A549 (cell line): ENCODE measurements around the gene PKP2. TPM values are rescaled to one million over a fixed set of nuclear protein-coding genes. Genes with fewer than 3 reads are reported as not detected.

Experiments used
- ATAC-seq, 2 experiments: fragments of 200-7000 bp in 1 of 2; fragments of >200 bp in 1 of 2; cut with Nextera tagmentation in 1 of 2; cut with Tn5 transposase in 1 of 2; 3 replicates each; pipeline versions ENCODE4 v1.8.0 to v1.9.1; 2018 to 2020; ENCODE audit warnings: mild to moderate bottlenecking in 1 of 2, moderate library complexity in 1 of 2
- CTCF ChIA-PET: fragments of 300-600 bp; sonication (Branson Sonifier 250); formaldehyde crosslinking; extraction: SDS; loops from one replicate; lab custom pipeline; 2021; ENCODE audit warnings: antibody characterized with exemption, inconsistent platforms; lab: Yijun Ruan, JAX
- POLR2A ChIA-PET: fragments of 350-600 bp; formaldehyde crosslinking; extraction: SDS; loops from one replicate; lab custom pipeline; 2021; ENCODE audit warnings: antibody characterized with exemption, inconsistent platforms; lab: Yijun Ruan, JAX
- DNase-seq, 2 experiments: peaks; one replicate each; pipeline versions ENCODE4 v3.0.0 to v3.0.0-alpha.2; 2011 to 2016; ENCODE audit warnings: low read depth in 1 of 2, low spot score in 1 of 2
- FAIRE-seq: peaks from 2 replicates; lab custom pipeline; 2011; peaks lifted over from hg19 to GRCh38; lab: Jason Lieb, UNC
- H3K27ac ChIP-seq, 2 experiments: fragments of >200 bp; sonication (Bioruptor Twin); formaldehyde crosslinking; 3 replicates each; pipeline ENCODE4 v1.5.1; 2016 to 2017
- H3K4me1 ChIP-seq: fragments of >200 bp; sonication (Bioruptor Twin); formaldehyde crosslinking; 3 replicates; pipeline ENCODE4 v1.6.1; 2016
- H3K4me2 ChIP-seq: fragments of >200 bp; sonication (Bioruptor Twin); formaldehyde crosslinking; 3 replicates; pipeline ENCODE4 v1.6.1; 2016
- H3K4me3 ChIP-seq: fragments of >200 bp; sonication (Bioruptor Twin); formaldehyde crosslinking; 3 replicates; pipeline ENCODE4 v1.5.1; 2016
- H3K9me3 ChIP-seq: fragments of >200 bp; sonication (Bioruptor Twin); formaldehyde crosslinking; 3 replicates; pipeline ENCODE4 v1.6.1; 2016
- CBX2 ChIP-seq: fragments of 200-600 bp; sonication (generic); IDR thresholded peaks from 2 replicates; pipeline ENCODE4 v1.6.1; 2016; ENCODE audit warnings: low read depth, mild to moderate bottlenecking, borderline replicate concordance
- CHD2 ChIP-seq: fragments of 150-350 bp; IDR thresholded peaks from 2 replicates; pipeline ENCODE4 v1.6.1; 2014; ENCODE audit warnings: low read length; ENCODE audit not compliant: partially characterized antibody
- CHD4 ChIP-seq: fragments of 200-600 bp; sonication (generic); IDR thresholded peaks from 2 replicates; pipeline ENCODE4 v1.6.1; 2016; ENCODE audit warnings: antibody characterized with exemption, mild to moderate bottlenecking, borderline replicate concordance
- CTCF ChIP-seq: fragments of >200 bp; sonication (Bioruptor Twin); formaldehyde crosslinking; IDR thresholded peaks from 3 replicates; pipeline ENCODE4 v1.5.1; 2016
- FOSB ChIP-seq: fragments of 250-450 bp; sonication (Bioruptor Pico); IDR thresholded peaks from 2 replicates; pipeline ENCODE4 v1.5.0; 2020; ENCODE audit warnings: mild to moderate bottlenecking, moderate library complexity
- FOSL2 ChIP-seq, 2 experiments: fragments of 450-650 bp in 1 of 2; fragments of >200 bp in 1 of 2; sonication (Bioruptor Twin) in 1 of 2; formaldehyde crosslinking; IDR thresholded peaks; 2 replicates each; pipeline versions ENCODE4 v1.5.0 to v1.6.1; 2016 to 2020; ENCODE audit warnings: mild to moderate bottlenecking in 1 of 2, moderate library complexity in 1 of 2
- HDAC2 ChIP-seq: fragments of 200-600 bp; sonication (generic); IDR thresholded peaks from 2 replicates; pipeline ENCODE4 v1.6.1; 2016
- HEYL ChIP-seq: fragments of 250-450 bp; sonication (Bioruptor Pico); IDR thresholded peaks from 2 replicates; pipeline ENCODE4 v1.8.0; 2021; ENCODE audit warnings: mild to moderate bottlenecking, moderate library complexity
- HMGXB4 ChIP-seq: fragments of 250-450 bp; sonication (Bioruptor Pico); IDR thresholded peaks from 2 replicates; pipeline ENCODE4 v1.5.0; 2021; ENCODE audit warnings: mild to moderate bottlenecking, moderate library complexity, borderline replicate concordance
- HOXA7 ChIP-seq: fragments of 250-450 bp; sonication (Bioruptor Pico); IDR thresholded peaks from 2 replicates; pipeline ENCODE4 v1.5.0; 2020; ENCODE audit warnings: mild to moderate bottlenecking, moderate library complexity
- HOXB13 ChIP-seq: fragments of 250-450 bp; sonication (Bioruptor Pico); IDR thresholded peaks from 2 replicates; pipeline ENCODE4 v1.5.0; 2020; ENCODE audit warnings: low read depth, mild to moderate bottlenecking, moderate library complexity
- KDM1A ChIP-seq: fragments of 200-600 bp; sonication (generic); IDR thresholded peaks from 2 replicates; pipeline ENCODE4 v1.6.1; 2016; ENCODE audit warnings: low read depth, mild to moderate bottlenecking
- KDM5A ChIP-seq: fragments of 200-600 bp; sonication (generic); IDR thresholded peaks from 2 replicates; pipeline ENCODE4 v1.6.1; 2016; ENCODE audit warnings: antibody characterized with exemption, mild to moderate bottlenecking
- MAFK ChIP-seq: fragments of 450-650 bp; IDR thresholded peaks from 2 replicates; pipeline ENCODE4 v1.6.1; 2014; ENCODE audit not compliant: partially characterized antibody
- NFE2L2 ChIP-seq: fragments of 150-350 bp; conservative IDR thresholded peaks from 2 replicates; pipeline ENCODE4 v1.6.1; 2014; ENCODE audit warnings: low read length
- NPAS2 ChIP-seq: fragments of 250-450 bp; sonication (Bioruptor Pico); IDR thresholded peaks from 2 replicates; pipeline ENCODE4 v1.8.0; 2022; ENCODE audit warnings: mild to moderate bottlenecking, moderate library complexity, borderline replicate concordance
- NR3C1 ChIP-seq: fragments of >200 bp; sonication (Bioruptor Twin); formaldehyde crosslinking; IDR thresholded peaks from 3 replicates; pipeline ENCODE4 v1.6.1; 2017
- PHF8 ChIP-seq: fragments of 200-600 bp; sonication (generic); IDR thresholded peaks from 2 replicates; pipeline ENCODE4 v1.6.1; 2016; ENCODE audit warnings: low read depth, mild to moderate bottlenecking, antibody characterized with exemption, moderate library complexity, borderline replicate concordance
- POLR2A ChIP-seq: IDR thresholded peaks from 2 replicates; pipeline ENCODE4 v1.6.1; 2012; ENCODE audit warnings: mild to moderate bottlenecking, low read length
- POLR2AphosphoS2 ChIP-seq: conservative IDR thresholded peaks from 2 replicates; pipeline ENCODE4 v1.6.1; 2012; ENCODE audit warnings: low read length, improper control_type of control experiment, inconsistent platforms
- RAD21 ChIP-seq, 2 experiments: fragments of >200 bp in 1 of 2; sonication (Bioruptor Twin) in 1 of 2; formaldehyde crosslinking in 1 of 2; IDR thresholded peaks in 1 of 2; conservative IDR thresholded peaks in 1 of 2; 2 replicates in 1 of 2; 3 replicates in 1 of 2; pipeline ENCODE4 v1.6.1; 2012 to 2018; ENCODE audit warnings: inconsistent platforms in 1 of 2
- REST ChIP-seq: fragments of 200-600 bp; sonication (generic); IDR thresholded peaks from 2 replicates; pipeline ENCODE4 v1.6.1; 2016; ENCODE audit warnings: antibody characterized with exemption, mild to moderate bottlenecking, moderate library complexity
- TP53 ChIP-seq: fragments of 250-450 bp; sonication (Bioruptor Pico); IDR thresholded peaks from 2 replicates; pipeline ENCODE4 v1.5.0; 2021; ENCODE audit warnings: mild to moderate bottlenecking, moderate library complexity
- WGBS: methylation state at CpG from one replicate; pipeline ENCODE4 v1.1.6; 2017; ENCODE audit errors: missing lambda C conversion rate; 5-methylcytosine and 5-hydroxymethylcytosine counted together
- polyA plus RNA-seq, 4 experiments: library from polyadenylated mRNA; depleted of rRNA in 3 of 4; stranded (reverse); fragments of >200 nt; fragmentation: RNase III in 1 of 4; extraction: RNeasy Plus Mini Kit Qiagen cat#74134 plus additional on column Dnase treatment in 1 of 4; gene quantifications; 2 replicates in 3 of 4; 3 replicates in 1 of 4; pipeline ENCODE4 v1.2.3, GENCODE V29; 2011 to 2017

Gene PKP2
- polyA plus RNA-seq, 2 of the 4 experiments (the other 2 are of a cell fraction): 2.3 to 7.1 TPM

GRCh38 chr12:32903763-32904162 lies 7.2 kb upstream of the PKP2 start:
- DNase-seq: no peak
- no peak for TF ChIP-seq POLR2A
- no peak for TF ChIP-seq FOSL2 (IDR thresholded peaks at IDR 0.05)
- TF ChIP-seq FOSL2 (CRISPR knock-in tag; IDR thresholded peaks at IDR 0.05): no peak
- TF ChIP-seq CBX2: no peak
- TF ChIP-seq CHD2: no peak
- TF ChIP-seq NR3C1: no peak
- TF ChIP-seq NPAS2 (CRISPR knock-in tag): no peak
- no peak for TF ChIP-seq HMGXB4 (CRISPR knock-in tag)
- no peak for TF ChIP-seq HOXB13 (CRISPR knock-in tag)
- TF ChIP-seq HOXA7 (CRISPR knock-in tag): no peak
- TF ChIP-seq PHF8: no peak
- TF ChIP-seq FOSB (CRISPR knock-in tag): no peak
- no peak for TF ChIP-seq REST
- no peak for TF ChIP-seq POLR2AphosphoS2
- no peak for TF ChIP-seq KDM1A
- no peak for TF ChIP-seq CTCF
- no peak for TF ChIP-seq CHD4
- TF ChIP-seq TP53 (CRISPR knock-in tag): no peak
- no peak for TF ChIP-seq NFE2L2
- TF ChIP-seq HDAC2: no peak
- no peak for TF ChIP-seq HEYL (CRISPR knock-in tag)
- Histone ChIP-seq H3K4me1 (peaks cover 11% of the 10 kb centered on the region; the same call in 2 of the 3 replicates), H3K4me2 (no peak overlapping the region), H3K9me3 (no peaks in the 10 kb centered on the region), H3K27ac (no peak overlapping the region), H3K4me3 (no peak overlapping the region)
- no peak for FAIRE-seq
- ChIA-PET CTCF (no interaction called here), POLR2A (no interaction called here)
- WGBS: 52% methylated on average over 1 of the region's 1 CpG
- ATAC-seq: no peak

GRCh38 chr12:32903318-32903717 lies 6.7 kb upstream of the PKP2 start:
- no peak for DNase-seq
- Histone ChIP-seq H3K9me3 (no peaks in the 10 kb centered on the region), H3K4me1 (peaks cover 11% of the 10 kb centered on the region; the same call in 2 of the 3 replicates), H3K4me2 (no peak overlapping the region), H3K27ac (no peak overlapping the region), H3K4me3 (no peak overlapping the region)
- no peak for ATAC-seq
- no peak for FAIRE-seq
- TF ChIP-seq MAFK (peak; percentile 71), KDM5A (no peak), RAD21 (conservative IDR thresholded peaks at IDR 0.05 in 1 of 2, IDR thresholded peaks at IDR 0.05 in 1 of 2) (no peak), PHF8 (no peak), HOXA7 (CRISPR knock-in tag) (no peak)
- ChIA-PET CTCF (no interaction called here), POLR2A (no interaction called here)
- WGBS: 83% methylated on average over 1 of the region's 1 CpG
